Natural killer cell (primary cell): ENCODE data around the gene CGB1. TPM values are rescaled to one million over a fixed set of nuclear protein-coding genes. Genes with fewer than 3 reads are reported as not detected.
"Not testable (repeated sequence)": the region's sequence is repeated elsewhere in the genome, so short reads cannot be mapped to it uniquely, and the experiment has no call there.

ENCODE experiments used
- ATAC-seq, 3 donors: fragments of 150-1000 bp in 2 of 3; fragments of 200-7000 bp in 1 of 3; cut with Tn5 transposase; 1 replicate in 1 of 3; 2 replicates in 2 of 3; pipeline ENCODE4 v1.10.0; 2021; ENCODE audit warnings: mild to moderate bottlenecking in 2 of 3, moderate library complexity in 2 of 3
- DNase-seq, 2 donors: peaks; one replicate each; pipeline versions ENCODE4 v3.0.0 to v3.0.0-alpha.2; 2013 to 2021; ENCODE audit warnings: mixed read lengths in 1 of 2
- H3K27ac ChIP-seq: one replicate; pipeline ENCODE4 v1.5.1; 2013; ENCODE audit warnings: mild to moderate bottlenecking, low read length
- H3K27me3 ChIP-seq: one replicate; pipeline ENCODE4 v1.6.1; 2013; ENCODE audit warnings: low read length; ENCODE audit not compliant: control insufficient read depth, insufficient read depth
- H3K36me3 ChIP-seq: one replicate; pipeline ENCODE4 v1.6.1; 2013; ENCODE audit warnings: low read length; ENCODE audit not compliant: control insufficient read depth, insufficient read depth
- H3K4me1 ChIP-seq: one replicate; pipeline ENCODE4 v1.6.1; 2013; ENCODE audit warnings: low read length; ENCODE audit not compliant: control insufficient read depth, insufficient read depth
- H3K4me3 ChIP-seq: one replicate; pipeline ENCODE4 v1.5.1; 2013; ENCODE audit warnings: low read length
- H3K9me3 ChIP-seq: one replicate; pipeline ENCODE4 v1.6.1; 2013; ENCODE audit warnings: low read length; ENCODE audit not compliant: control insufficient read depth, insufficient read depth
- H3K27ac Mint-ChIP-seq, 2 donors: one replicate each; pipeline ENCODE4 v1.8.0; 2022; ENCODE audit warnings: mild to moderate bottlenecking in 2 of 2, mixed read lengths in 2 of 2, moderate library complexity in 1 of 2
- H3K27me3 Mint-ChIP-seq, 2 donors: one replicate each; pipeline ENCODE4 v1.8.0; 2022; ENCODE audit warnings: low read depth in 2 of 2, mixed read lengths in 2 of 2
- H3K36me3 Mint-ChIP-seq: one replicate; pipeline ENCODE4 v1.8.0; 2022; ENCODE audit warnings: mixed read lengths
- H3K4me1 Mint-ChIP-seq, 2 donors: one replicate each; pipeline ENCODE4 v1.8.0; 2022; ENCODE audit warnings: mixed read lengths in 2 of 2
- H3K4me3 Mint-ChIP-seq: one replicate; pipeline ENCODE4 v1.8.0; 2022; ENCODE audit warnings: mild to moderate bottlenecking, moderate library complexity, mixed read lengths
- H3K9me3 Mint-ChIP-seq, 2 donors: one replicate each; pipeline ENCODE4 v1.8.0; 2022; ENCODE audit warnings: mixed read lengths in 2 of 2
- WGBS: methylation state at CpG from one replicate; pipeline ENCODE4 v1.1.7; 2013; ENCODE audit warnings: missing lambda C conversion rate; ENCODE audit not compliant: insufficient coverage; 5-methylcytosine and 5-hydroxymethylcytosine counted together
- intact Hi-C: fragments of 100-400 bp; cut with micrococcal nuclease; formaldehyde crosslinking; loops from one replicate; pipeline ENCODE4 v1.14.2; 2022
- total RNA-seq, 4 donors: library from RNA; stranded (reverse); fragments of 120-200 nt in 1 of 4; gene quantifications; one replicate each; pipeline versions ENCODE4 v1.2.3 to v1.2.4, GENCODE V29; 2013 to 2022
- TF ChIP-seq, protein P1 (sequence below): fragments of 200-600 bp; IDR thresholded peaks from one replicate; pipeline ENCODE4 v1.8.0; 2022; ENCODE audit warnings: antibody characterized with exemption

The CGB1 gene
- total RNA-seq, 3 donors from 2014 or later (not counting 1 experiment from before 2014, with no cell fraction given): not detected

DNA sequence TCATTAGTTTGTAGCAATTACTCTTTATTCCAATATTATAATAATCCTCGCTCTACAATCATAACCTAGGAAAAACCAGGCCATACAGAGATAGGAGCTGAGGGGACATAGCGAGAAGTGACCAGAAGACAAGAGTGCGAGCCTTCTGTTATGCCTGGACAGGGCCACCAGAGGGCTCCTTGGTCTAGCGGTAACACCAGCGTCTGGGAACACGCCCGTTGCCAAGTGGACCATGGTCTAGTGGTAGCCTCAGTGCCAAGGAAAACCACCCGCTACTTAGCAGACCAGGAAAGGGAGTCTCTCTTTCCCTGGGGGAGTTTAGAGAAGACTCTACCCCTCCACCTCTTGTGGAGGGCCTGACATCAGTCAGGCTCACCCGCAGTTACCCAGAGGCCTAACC, 38.2 kb upstream of the CGB1 start:
- H3K36me3 Mint-ChIP-seq, H3K9me3 Mint-ChIP-seq, ATAC-seq, H3K9me3 ChIP-seq, H3K27ac Mint-ChIP-seq, H3K27ac ChIP-seq, DNase-seq, H3K4me1 ChIP-seq, H3K36me3 ChIP-seq, H3K4me3 Mint-ChIP-seq, H3K4me3 ChIP-seq, intact Hi-C loops: not testable (repeated sequence)
- TF ChIP-seq, protein P1, sequence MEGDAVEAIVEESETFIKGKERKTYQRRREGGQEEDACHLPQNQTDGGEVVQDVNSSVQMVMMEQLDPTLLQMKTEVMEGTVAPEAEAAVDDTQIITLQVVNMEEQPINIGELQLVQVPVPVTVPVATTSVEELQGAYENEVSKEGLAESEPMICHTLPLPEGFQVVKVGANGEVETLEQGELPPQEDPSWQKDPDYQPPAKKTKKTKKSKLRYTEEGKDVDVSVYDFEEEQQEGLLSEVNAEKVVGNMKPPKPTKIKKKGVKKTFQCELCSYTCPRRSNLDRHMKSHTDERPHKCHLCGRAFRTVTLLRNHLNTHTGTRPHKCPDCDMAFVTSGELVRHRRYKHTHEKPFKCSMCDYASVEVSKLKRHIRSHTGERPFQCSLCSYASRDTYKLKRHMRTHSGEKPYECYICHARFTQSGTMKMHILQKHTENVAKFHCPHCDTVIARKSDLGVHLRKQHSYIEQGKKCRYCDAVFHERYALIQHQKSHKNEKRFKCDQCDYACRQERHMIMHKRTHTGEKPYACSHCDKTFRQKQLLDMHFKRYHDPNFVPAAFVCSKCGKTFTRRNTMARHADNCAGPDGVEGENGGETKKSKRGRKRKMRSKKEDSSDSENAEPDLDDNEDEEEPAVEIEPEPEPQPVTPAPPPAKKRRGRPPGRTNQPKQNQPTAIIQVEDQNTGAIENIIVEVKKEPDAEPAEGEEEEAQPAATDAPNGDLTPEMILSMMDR: peak; percentile 23
- WGBS: 24% methylated on average over 6 of the region's 9 CpGs
- peaks cover 22% of the 10 kb centered on the region for H3K27me3 ChIP-seq
- H3K27me3 Mint-ChIP-seq: peaks cover 34 to 44% of the 10 kb centered on the region in 2 donors
- peaks cover 8 to 17% of the 10 kb centered on the region in 2 donors for H3K4me1 Mint-ChIP-seq

DNA sequence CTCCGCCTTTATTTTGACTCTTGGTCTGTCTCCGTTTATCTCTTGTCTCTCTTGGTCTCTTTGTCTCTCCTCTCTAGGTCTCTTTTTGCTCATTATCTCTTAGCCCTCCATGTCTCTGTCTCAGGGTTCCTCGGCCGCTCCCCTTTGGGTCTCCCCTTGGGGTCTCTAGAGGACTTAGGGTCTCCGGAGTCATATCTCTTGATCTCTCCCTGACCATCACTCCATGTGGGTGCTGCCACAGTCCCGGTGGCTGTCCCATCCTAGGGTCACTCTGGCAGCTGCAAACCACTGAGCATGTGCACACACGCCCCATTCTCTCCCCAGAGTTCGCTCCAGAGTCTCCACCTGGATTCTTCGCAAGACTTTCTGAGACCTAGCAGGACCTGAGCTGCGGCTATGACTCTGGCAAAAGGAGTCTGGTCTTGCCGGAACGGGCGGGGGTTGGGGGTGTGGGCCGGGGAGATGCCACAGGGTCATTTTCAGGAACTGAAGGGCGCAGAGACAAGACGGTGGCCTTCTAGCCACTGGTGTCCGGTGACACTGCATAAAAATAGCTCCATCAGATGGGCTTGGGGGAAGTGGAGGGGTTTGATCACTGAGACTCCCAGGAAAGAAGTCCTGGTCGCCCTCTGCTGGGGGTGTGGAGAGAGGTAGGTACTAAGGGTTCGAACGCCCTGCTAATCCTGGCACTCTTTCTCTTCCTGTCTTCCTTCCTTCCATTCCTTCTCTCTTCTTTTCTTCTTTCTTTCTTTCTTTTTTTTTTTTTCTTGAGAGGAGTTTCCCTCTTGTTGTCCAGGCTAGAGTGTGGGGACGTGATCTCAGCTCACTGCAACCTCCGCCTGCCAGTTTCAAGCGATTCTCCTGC, 37.1 kb upstream of the CGB1 start:
- DNase-seq (peak in 1 of 2 donors; percentile 36), ATAC-seq (no peak)
- H3K9me3 Mint-ChIP-seq: no peaks in the 10 kb centered on the region
- peaks cover 45 to 53% of the 10 kb centered on the region in 2 donors for H3K27me3 Mint-ChIP-seq
- no peak overlapping the region for H3K27ac Mint-ChIP-seq
- peaks cover 8 to 17% of the 10 kb centered on the region in 2 donors for H3K4me1 Mint-ChIP-seq
- 75% methylated on average over 20 of the region's 23 CpGs for WGBS
- peaks cover 22% of the 10 kb centered on the region for H3K27me3 ChIP-seq
- no peak overlapping the region for H3K27ac ChIP-seq
- intact Hi-C loops: no loop called here
- H3K36me3 Mint-ChIP-seq: no peaks in the 10 kb centered on the region
- H3K4me3 ChIP-seq: no peak overlapping the region
- TF ChIP-seq, protein P1: no peak
- H3K4me1 ChIP-seq: peaks cover 6% of the 10 kb centered on the region
- H3K9me3 ChIP-seq: no peaks in the 10 kb centered on the region
- H3K4me3 Mint-ChIP-seq: peak overlapping the region; percentile 32
- H3K36me3 ChIP-seq: no peaks in the 10 kb centered on the region

DNA sequence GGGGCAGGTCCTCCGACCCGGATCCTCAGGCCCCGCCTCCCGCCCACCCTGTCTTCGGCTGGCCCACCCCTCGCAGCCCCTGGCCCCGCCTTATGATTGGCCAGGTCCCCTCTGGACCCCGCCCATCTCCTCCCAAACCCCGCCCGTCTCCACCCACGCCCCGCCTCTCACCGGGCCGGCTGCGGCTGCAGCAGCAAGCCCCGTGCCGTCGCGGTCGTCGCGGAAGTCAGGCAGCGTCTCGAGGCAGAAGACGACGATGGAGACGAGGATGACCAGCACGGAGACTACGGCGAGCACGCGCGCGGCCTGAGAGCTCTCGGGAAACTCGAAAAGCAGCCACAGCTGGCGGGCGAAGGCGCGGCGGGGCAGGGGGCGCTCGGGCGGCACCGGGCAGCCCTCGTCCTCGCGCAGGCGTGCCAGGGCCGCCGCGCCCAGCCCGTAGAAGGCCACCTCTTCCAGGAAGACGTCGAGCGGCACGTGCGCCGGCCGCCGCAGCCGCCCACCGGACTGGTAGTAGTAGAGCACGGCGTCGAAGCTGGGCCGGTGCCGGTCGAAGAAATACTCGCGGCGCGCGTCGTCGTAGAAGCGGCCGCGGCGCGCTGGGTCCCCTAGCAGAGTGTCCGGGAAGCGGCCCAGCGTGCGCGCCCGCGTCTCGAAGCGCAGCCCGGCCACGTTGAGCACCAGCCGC, 35.3 kb upstream of the CGB1 start:
- H3K4me3 Mint-ChIP-seq: peak overlapping the region; percentile 57
- Histone ChIP-seq H3K27me3 (peaks cover 22% of the 10 kb centered on the region), H3K4me3 (no peak overlapping the region), H3K4me1 (peaks cover 6% of the 10 kb centered on the region), H3K36me3 (no peaks in the 10 kb centered on the region), H3K9me3 (no peaks in the 10 kb centered on the region), H3K27ac (no peak overlapping the region)
- H3K27ac Mint-ChIP-seq: no peak overlapping the region
- peak in 1 of 2 donors; percentile 38 for DNase-seq
- peaks cover 8 to 17% of the 10 kb centered on the region in 2 donors for H3K4me1 Mint-ChIP-seq
- WGBS: 12% methylated on average over 93 of the region's 93 CpGs
- TF ChIP-seq, protein P1: no peak
- ATAC-seq: peak; percentile 27 to 75 (median 31)
- H3K9me3 Mint-ChIP-seq: no peaks in the 10 kb centered on the region
- no peaks in the 10 kb centered on the region for H3K36me3 Mint-ChIP-seq
- intact Hi-C loops: no loop called here
- H3K27me3 Mint-ChIP-seq: peaks cover 57 to 61% of the 10 kb centered on the region in 2 donors
